Breast epithelium (tissue), 4 donors: ENCODE results near the gene MT3. TPM values are rescaled to one million over a fixed set of nuclear protein-coding genes. Genes with fewer than 3 reads are reported as not detected.
A peak's percentile ranks its signal among the peaks of the same experiment; 100 is the strongest.

Experiments used
- DNase-seq, 2 donors: peaks; one replicate each; pipeline ENCODE4 v3.0.0-alpha.2; 2019; ENCODE audit warnings: low spot score in 2 of 2
- H3K27ac ChIP-seq, 2 donors: fragments of 200-600 bp; sonication (generic) in 1 of 2; one replicate each; pipeline ENCODE4 v1.5.1; 2016 to 2019; ENCODE audit warnings: mild to moderate bottlenecking in 1 of 2
- H3K27me3 ChIP-seq, 2 donors: fragments of 200-600 bp; sonication (generic) in 1 of 2; one replicate each; pipeline versions ENCODE4 v1.5.1 to v1.6.0; 2017 to 2019; ENCODE audit warnings: control low read depth in 1 of 2, mild to moderate bottlenecking in 1 of 2
- H3K36me3 ChIP-seq: fragments of 200-600 bp; one replicate; pipeline ENCODE4 v1.5.1; 2019
- H3K4me1 ChIP-seq, 2 donors: fragments of 200-600 bp; sonication (generic); one replicate each; pipeline ENCODE4 v1.5.1; 2016 to 2019; ENCODE audit warnings: control low read depth in 1 of 2
- H3K4me3 ChIP-seq, 3 donors: fragments of 200-600 bp; sonication (generic); 1 replicate in 2 of 3; 2 replicates in 1 of 3; pipeline ENCODE4 v1.5.1; 2016 to 2019; ENCODE audit warnings: mild to moderate bottlenecking in 3 of 3, moderate library complexity in 2 of 3
- H3K9me3 ChIP-seq, 2 donors: fragments of 200-600 bp; sonication (generic) in 1 of 2; one replicate each; pipeline ENCODE4 v1.5.1; 2016 to 2019; ENCODE audit warnings: control low read depth in 1 of 2
- POLR2A ChIP-seq: fragments of 450-650 bp; IDR thresholded peaks from one replicate; pipeline ENCODE4 v1.6.1; 2016; ENCODE audit warnings: antibody characterized with exemption, mild to moderate bottlenecking, moderate library complexity
- POLR2AphosphoS5 ChIP-seq, 3 donors: sonication (generic); formaldehyde crosslinking; IDR thresholded peaks; one replicate each; pipeline ENCODE4 v1.6.1; 2017; ENCODE audit warnings: antibody characterized with exemption in 3 of 3
- intact Hi-C: fragments of 100-400 bp; cut with DNase I; formaldehyde crosslinking; loops from one replicate; pipeline ENCODE4 v1.15.1; 2023; ENCODE audit warnings: low total_unique reads
- total RNA-seq, 3 donors: library from RNA; depleted of rRNA; stranded (reverse); fragments of >200 nt; gene quantifications; one replicate each; pipeline ENCODE4 v1.1.0, GENCODE V29; 2016
- TF ChIP-seq, protein P1 (sequence below), 3 donors: fragments of 450-650 bp; IDR thresholded peaks; one replicate each; pipeline ENCODE4 v1.5.1; 2016 to 2017; ENCODE audit warnings: antibody characterized with exemption in 3 of 3, mild to moderate bottlenecking in 3 of 3, moderate library complexity in 3 of 3

The MT3 gene
- total RNA-seq, 3 donors from 2014 or later = not detected

GRCh38 chr16:56547949-56548567 is 41.3 kb upstream of the MT3 start:
- Histone ChIP-seq H3K27ac (peak overlapping the region in 1 of 2 donors; percentile 32), H3K27me3 (no peaks in the 10 kb centered on the region), H3K4me1 (no peaks in the 10 kb centered on the region), H3K36me3 (no peaks in the 10 kb centered on the region), H3K9me3 (no peaks in the 10 kb centered on the region), H3K4me3 (no peak overlapping the region)
- intact Hi-C loops = no loop called here
- TF ChIP-seq, protein P1, sequence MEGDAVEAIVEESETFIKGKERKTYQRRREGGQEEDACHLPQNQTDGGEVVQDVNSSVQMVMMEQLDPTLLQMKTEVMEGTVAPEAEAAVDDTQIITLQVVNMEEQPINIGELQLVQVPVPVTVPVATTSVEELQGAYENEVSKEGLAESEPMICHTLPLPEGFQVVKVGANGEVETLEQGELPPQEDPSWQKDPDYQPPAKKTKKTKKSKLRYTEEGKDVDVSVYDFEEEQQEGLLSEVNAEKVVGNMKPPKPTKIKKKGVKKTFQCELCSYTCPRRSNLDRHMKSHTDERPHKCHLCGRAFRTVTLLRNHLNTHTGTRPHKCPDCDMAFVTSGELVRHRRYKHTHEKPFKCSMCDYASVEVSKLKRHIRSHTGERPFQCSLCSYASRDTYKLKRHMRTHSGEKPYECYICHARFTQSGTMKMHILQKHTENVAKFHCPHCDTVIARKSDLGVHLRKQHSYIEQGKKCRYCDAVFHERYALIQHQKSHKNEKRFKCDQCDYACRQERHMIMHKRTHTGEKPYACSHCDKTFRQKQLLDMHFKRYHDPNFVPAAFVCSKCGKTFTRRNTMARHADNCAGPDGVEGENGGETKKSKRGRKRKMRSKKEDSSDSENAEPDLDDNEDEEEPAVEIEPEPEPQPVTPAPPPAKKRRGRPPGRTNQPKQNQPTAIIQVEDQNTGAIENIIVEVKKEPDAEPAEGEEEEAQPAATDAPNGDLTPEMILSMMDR (IDR thresholded peaks at IDR 0.05) = no peak
- TF ChIP-seq POLR2AphosphoS5 (IDR thresholded peaks at IDR 0.05) (no peak), POLR2A (no peak)
- no peak for DNase-seq

- no peak overlapping the region for H3K27ac ChIP-seq
- H3K4me3 ChIP-seq = no peak overlapping the region
- intact Hi-C loops = no loop called here
- TF ChIP-seq POLR2A (no peak), POLR2AphosphoS5 (IDR thresholded peaks at IDR 0.05) (no peak)
- TF ChIP-seq, protein P1 (IDR thresholded peaks at IDR 0.05) = no peak
- H3K4me1 ChIP-seq = no peaks in the 10 kb centered on the region
- H3K9me3 ChIP-seq = no peaks in the 10 kb centered on the region
- H3K36me3 ChIP-seq = no peaks in the 10 kb centered on the region
- H3K27me3 ChIP-seq = no peaks in the 10 kb centered on the region
- no peak for DNase-seq
Measured at GRCh38 chr16:56549161-56549560, 40.2 kb upstream of the MT3 start.

DNA sequence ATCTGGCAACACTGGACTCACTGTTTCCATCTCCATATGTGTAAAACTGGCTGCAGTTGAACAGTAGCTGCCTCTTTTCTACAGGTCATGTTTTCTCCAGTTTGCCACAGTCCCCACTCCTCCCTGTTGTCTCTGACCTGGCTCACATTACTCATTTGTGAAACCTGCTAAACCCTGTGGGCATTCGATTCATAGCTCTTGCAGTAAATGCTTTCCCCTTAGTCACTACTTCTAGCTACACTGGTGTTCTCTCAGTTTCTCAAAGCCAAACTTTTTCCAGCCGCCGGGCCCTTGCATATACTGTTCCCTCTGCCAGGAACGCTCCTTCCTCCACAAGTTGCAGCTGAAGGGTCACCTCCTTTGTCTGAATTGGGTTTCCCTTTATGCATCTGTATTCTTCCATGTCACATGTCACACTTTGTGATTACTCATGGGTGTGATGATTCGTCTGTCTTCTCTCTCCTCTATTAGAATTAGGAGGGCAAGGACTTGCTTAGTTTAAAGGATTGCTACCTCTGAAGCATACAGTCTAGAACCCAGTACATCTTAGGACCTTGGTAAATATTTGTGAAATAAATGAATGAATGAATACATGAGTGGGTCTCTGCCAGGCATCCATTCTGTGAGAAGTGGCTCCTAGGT is 39.5 kb upstream of the MT3 start:
- Histone ChIP-seq H3K27ac (no peak overlapping the region), H3K27me3 (no peaks in the 10 kb centered on the region), H3K36me3 (no peaks in the 10 kb centered on the region), H3K9me3 (no peaks in the 10 kb centered on the region), H3K4me1 (no peaks in the 10 kb centered on the region), H3K4me3 (no peak overlapping the region)
- TF ChIP-seq POLR2A (no peak), POLR2AphosphoS5 (IDR thresholded peaks at IDR 0.05) (no peak)
- TF ChIP-seq, protein P1 (IDR thresholded peaks at IDR 0.05) = no peak
- DNase-seq = no peak
- intact Hi-C loops = no loop called here

DNA sequence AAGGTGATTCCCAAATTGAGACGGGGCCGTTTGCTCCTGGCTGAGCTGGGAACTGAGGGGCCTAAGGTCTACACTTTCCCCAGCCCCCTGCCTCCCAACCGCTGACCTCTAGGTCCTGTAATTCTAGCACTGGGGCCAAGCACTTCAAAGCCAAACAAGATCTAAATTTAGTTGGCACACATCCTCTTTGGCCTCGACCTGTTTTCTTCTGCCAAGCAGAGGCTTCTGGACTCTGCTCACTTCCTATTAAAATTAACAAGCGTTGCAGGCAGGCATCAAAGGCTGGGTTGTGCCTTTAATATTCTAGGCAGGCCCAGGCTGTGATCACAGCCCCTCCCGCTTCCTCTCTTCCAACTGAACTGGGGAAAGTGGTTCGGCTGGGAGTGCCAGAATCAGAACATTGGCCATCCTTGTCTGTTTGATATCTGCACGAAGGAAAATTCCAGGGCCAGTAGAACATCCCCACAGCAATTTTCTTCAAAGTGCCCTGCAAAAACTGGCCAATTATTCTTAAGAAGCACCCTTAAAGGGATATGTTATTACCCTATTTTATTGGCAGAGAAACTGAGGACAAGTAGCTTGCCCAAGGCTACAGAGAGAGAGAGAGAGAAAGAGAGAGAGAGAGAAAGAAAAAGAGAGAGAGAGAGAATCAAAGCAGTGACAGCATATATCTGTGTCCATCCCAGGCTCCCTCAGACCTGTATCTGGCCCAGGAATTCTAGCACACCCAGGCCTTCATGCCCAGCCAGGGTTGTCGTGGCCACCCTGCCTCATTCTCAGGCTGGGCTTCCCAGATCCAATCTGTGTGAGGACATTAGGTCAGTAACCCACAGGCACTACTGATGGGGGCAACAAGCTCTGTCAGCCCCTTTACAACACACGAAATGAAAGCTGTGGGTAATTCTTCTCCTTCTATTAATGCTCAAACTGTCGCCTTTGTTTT is 37.3 kb upstream of the MT3 start:
- intact Hi-C loops = no loop called here
- Histone ChIP-seq H3K36me3 (no peaks in the 10 kb centered on the region), H3K4me1 (no peaks in the 10 kb centered on the region), H3K27ac (peak overlapping the region; percentile 1 to 26), H3K4me3 (no peak overlapping the region), H3K27me3 (no peaks in the 10 kb centered on the region), H3K9me3 (no peaks in the 10 kb centered on the region)
- peak in 1 of 2 donors; percentile 42 for DNase-seq
- TF ChIP-seq POLR2A = no peak
- TF ChIP-seq POLR2AphosphoS5 (IDR thresholded peaks at IDR 0.05) = no peak
- TF ChIP-seq, protein P1 (IDR thresholded peaks at IDR 0.05) = no peak
